HEK293 (cell line): Measurements from ENCODE around the gene SLC28A3.

Source experiments
- CTCF ChIA-PET: fragments of 350-600 bp; formaldehyde crosslinking; extraction: SDS; loops from one replicate; lab custom pipeline; 2021; ENCODE audit warnings: antibody characterized with exemption; lab: Yijun Ruan, JAX
- POLR2A ChIA-PET: fragments of 300-600 bp; formaldehyde crosslinking; extraction: SDS; loops from one replicate; lab custom pipeline; 2020; ENCODE audit warnings: antibody characterized with exemption, inconsistent platforms; lab: Yijun Ruan, JAX
- H3K27ac ChIP-seq: fragments of 200-500 bp; sonication (Bioruptor generic); 2 replicates; pipeline ENCODE4 v1.5.1; 2014; ENCODE audit warnings: low read depth, low read length, control low read depth, inconsistent platforms; ENCODE audit errors: extremely low read depth
- H3K36me3 ChIP-seq, 2 experiments: fragments of 200-500 bp in 1 of 2; sonication (Bioruptor generic) in 1 of 2; 1 replicate in 1 of 2; 2 replicates in 1 of 2; pipeline ENCODE4 v1.5.1; 2014 to 2017; ENCODE audit warnings: inconsistent platforms in 2 of 2, low read length in 2 of 2; ENCODE audit not compliant: control insufficient read depth in 2 of 2, insufficient read depth in 1 of 2
- H3K4me1 ChIP-seq: fragments of 200-500 bp; sonication (Bioruptor generic); 2 replicates; pipeline ENCODE4 v1.5.1; 2014; ENCODE audit warnings: mild to moderate bottlenecking, low read length, inconsistent platforms; ENCODE audit not compliant: control insufficient read depth, insufficient read depth
- H3K4me3 ChIP-seq: 2 replicates; pipeline ENCODE4 v1.5.1; 2011; ENCODE audit warnings: low read depth, mild to moderate bottlenecking, control low read depth, low read length, moderate library complexity
- H3K9me3 ChIP-seq: fragments of 200-500 bp; sonication (Bioruptor generic); 2 replicates; pipeline ENCODE4 v1.5.1; 2014; ENCODE audit warnings: low read depth, low read length, inconsistent platforms; ENCODE audit not compliant: control insufficient read depth, insufficient read depth
- AEBP2 ChIP-seq: fragments of 450-650 bp; formaldehyde crosslinking; IDR thresholded peaks from 2 replicates; pipeline ENCODE4 v1.5.1; 2016; ENCODE audit warnings: missing biosample characterization, missing genetic modification characterization, borderline replicate concordance
- CTCF ChIP-seq: fragments of 450-650 bp; formaldehyde crosslinking; IDR thresholded peaks from 2 replicates; pipeline ENCODE4 v1.5.1; 2016; ENCODE audit warnings: missing biosample characterization, missing genetic modification characterization
- SETDB1 ChIP-seq: IDR thresholded peaks from one replicate; pipeline ENCODE4 v1.6.1; 2017; ENCODE audit warnings: mild to moderate bottlenecking, low read length, moderate library complexity, mixed read lengths; ENCODE audit not compliant: insufficient read length
- SP7 ChIP-seq: fragments of 450-650 bp; formaldehyde crosslinking; IDR thresholded peaks from 2 replicates; pipeline ENCODE4 v1.5.1; 2016; ENCODE audit warnings: missing biosample characterization, missing genetic modification characterization
- ZBTB44 ChIP-seq: fragments of 450-650 bp; IDR thresholded peaks from 2 replicates; pipeline ENCODE4 v1.5.1; 2018; ENCODE audit warnings: missing biosample characterization, mild to moderate bottlenecking, missing genetic modification characterization
- ZBTB8A ChIP-seq: fragments of 450-650 bp; formaldehyde crosslinking; IDR thresholded peaks from 2 replicates; pipeline ENCODE4 v1.5.1; 2016; ENCODE audit warnings: missing biosample characterization, missing genetic modification characterization
- ZIC2 ChIP-seq: fragments of 450-650 bp; formaldehyde crosslinking; IDR thresholded peaks from 2 replicates; pipeline ENCODE4 v1.5.1; 2016; ENCODE audit warnings: missing biosample characterization, missing genetic modification characterization
- ZNF18 ChIP-seq: fragments of 450-650 bp; formaldehyde crosslinking; IDR thresholded peaks from 2 replicates; pipeline ENCODE4 v1.5.1; 2016; ENCODE audit warnings: missing biosample characterization, missing genetic modification characterization
- ZNF2 ChIP-seq: fragments of 450-650 bp; formaldehyde crosslinking; IDR thresholded peaks from 2 replicates; pipeline ENCODE4 v1.5.1; 2016; ENCODE audit warnings: missing biosample characterization, missing genetic modification characterization
- ZNF223 ChIP-seq: fragments of 450-650 bp; formaldehyde crosslinking; IDR thresholded peaks from 2 replicates; pipeline ENCODE4 v1.5.1; 2016; ENCODE audit warnings: missing biosample characterization, missing genetic modification characterization
- ZNF335 ChIP-seq: fragments of 450-650 bp; formaldehyde crosslinking; conservative IDR thresholded peaks from 2 replicates; pipeline ENCODE4 v1.5.1; 2016; ENCODE audit warnings: missing biosample characterization, missing genetic modification characterization
- ZNF398 ChIP-seq: fragments of 450-650 bp; formaldehyde crosslinking; IDR thresholded peaks from 2 replicates; pipeline ENCODE4 v1.5.1; 2017; ENCODE audit warnings: missing biosample characterization, missing genetic modification characterization
- ZNF404 ChIP-seq: fragments of 450-650 bp; formaldehyde crosslinking; IDR thresholded peaks from 2 replicates; pipeline ENCODE4 v1.5.1; 2017; ENCODE audit warnings: missing biosample characterization, missing genetic modification characterization
- ZNF423 ChIP-seq: fragments of 450-650 bp; formaldehyde crosslinking; IDR thresholded peaks from 2 replicates; pipeline ENCODE4 v1.5.1; 2016; ENCODE audit warnings: missing biosample characterization, missing genetic modification characterization
- ZNF544 ChIP-seq: fragments of 450-650 bp; formaldehyde crosslinking; IDR thresholded peaks from 2 replicates; pipeline ENCODE4 v1.5.0; 2017; ENCODE audit warnings: missing biosample characterization, missing genetic modification characterization
- ZNF621 ChIP-seq: fragments of 450-650 bp; formaldehyde crosslinking; IDR thresholded peaks from 2 replicates; pipeline ENCODE4 v1.5.1; 2017; ENCODE audit warnings: missing biosample characterization, missing genetic modification characterization
- ZNF654 ChIP-seq: fragments of 450-650 bp; formaldehyde crosslinking; IDR thresholded peaks from 2 replicates; pipeline ENCODE4 v1.5.1; 2016; ENCODE audit warnings: low read depth, missing biosample characterization, missing genetic modification characterization
- ZNF692 ChIP-seq: fragments of 450-650 bp; formaldehyde crosslinking; IDR thresholded peaks from 2 replicates; pipeline ENCODE4 v1.5.1; 2016; ENCODE audit warnings: missing biosample characterization, missing genetic modification characterization
- ZNF830 ChIP-seq: fragments of 450-650 bp; IDR thresholded peaks from 2 replicates; pipeline ENCODE4 v1.5.0; 2018; ENCODE audit warnings: missing biosample characterization, missing genetic modification characterization, low read depth, mild to moderate bottlenecking, moderate library complexity
- ZXDB ChIP-seq: fragments of 450-650 bp; formaldehyde crosslinking; IDR thresholded peaks from 2 replicates; pipeline ENCODE4 v1.5.1; 2016; ENCODE audit warnings: missing biosample characterization, missing genetic modification characterization

SLC28A3 gene

GRCh38 chr9:84266087-84266561 lies 74.4 kb downstream of the SLC28A3 start (continued):
- TF ChIP-seq ZBTB44 (tag by site-specific recombination) (no peak), SETDB1 (no peak)

GRCh38 chr9:84264307-84265029 lies 76.1 kb downstream of the SLC28A3 start:
- TF ChIP-seq SETDB1 (peak; percentile 19), ZNF398 (tag by site-specific recombination) (no peak)
- POLR2A ChIA-PET, result no interaction called here
- no peaks in the 10 kb centered on the region for H3K9me3 ChIP-seq
- H3K27ac ChIP-seq, result no peak overlapping the region
- H3K4me3 ChIP-seq, result no peak overlapping the region
- H3K4me1 ChIP-seq, result no peaks in the 10 kb centered on the region
- no peaks in the 10 kb centered on the region for H3K36me3 ChIP-seq
- CTCF ChIA-PET, result interaction anchor here (0.6 to 3.1 kb wide), 7 partner anchors 91 to 338 kb away, joined by 4 to 14 read pairs (median 5); no protein-coding TSS in a partner anchor

GRCh38 chr9:84261070-84261746 lies 79.3 kb downstream of the SLC28A3 start:
- POLR2A ChIA-PET, result interaction anchor here (0.5 to 1.5 kb wide), 3 partner anchors 77 to 324 kb away, joined by 3 to 8 read pairs (median 4); partner anchors contain the start of genes HNRNPK and RMI1

More at GRCh38 chr9:84261070-84261746, 79.3 kb downstream of the SLC28A3 start:
- H3K4me1 ChIP-seq, result no peaks in the 10 kb centered on the region
- no peaks in the 10 kb centered on the region for H3K36me3 ChIP-seq
- TF ChIP-seq CTCF, result peak; percentile 21; the same call in 1 of the 2 replicates
- TF ChIP-seq ZNF654 (tag by site-specific recombination), result peak; percentile 79
- peak; percentile 85 for TF ChIP-seq ZBTB8A
- no peak for TF ChIP-seq SP7 (tag by site-specific recombination)
- no peak for TF ChIP-seq AEBP2 (tag by site-specific recombination)
- TF ChIP-seq ZNF621 (tag by site-specific recombination), result no peak
- no peak for TF ChIP-seq ZXDB (tag by site-specific recombination)
- TF ChIP-seq ZNF830 (tag by site-specific recombination), result no peak
- TF ChIP-seq ZNF692 (tag by site-specific recombination), result 0 out of 2 replicates have a peak, but pooled peaks have one; percentile 32
- TF ChIP-seq ZIC2 (tag by site-specific recombination), result no peak
- TF ChIP-seq ZNF18 (tag by site-specific recombination), result no peak
- no peak for TF ChIP-seq ZNF544 (tag by site-specific recombination)
- TF ChIP-seq ZNF335, result peak; percentile 86
- TF ChIP-seq ZNF223 (tag by site-specific recombination), result no peak
- TF ChIP-seq ZNF404 (tag by site-specific recombination), result no peak
- no peak for TF ChIP-seq ZNF2 (tag by site-specific recombination)
- no peak for TF ChIP-seq ZNF423 (tag by site-specific recombination)
- TF ChIP-seq, all 188 proteins: peak for 5
- Histone ChIP-seq H3K27ac (no peak overlapping the region), H3K9me3 (no peaks in the 10 kb centered on the region), H3K4me3 (no peak overlapping the region)
- CTCF ChIA-PET, result interaction anchor here (0.6 to 3.0 kb wide), 55 partner anchors 8 to 1012 kb away, joined by 3 to 23 read pairs (median 5); partner anchors contain the start of genes KIF27 and RMI1
